CD14-positive monocyte (primary cell): ENCODE results near the gene TMTC1. TPM values are rescaled to one million over a fixed set of nuclear protein-coding genes. Genes with fewer than 3 reads are reported as not detected.

Experiments
- DNase-seq, 3 donors: peaks; one replicate each; pipeline ENCODE4 v3.0.0-alpha.2; 2011 to 2022
- H2AFZ ChIP-seq: 2 replicates; pipeline ENCODE4 v1.6.0; 2012; ENCODE audit warnings: mild to moderate bottlenecking, low read depth, low read length, inconsistent platforms; ENCODE audit not compliant: insufficient read depth, poor library complexity, severe bottlenecking
- H3K27ac ChIP-seq, 2 donors: 1 replicate in 1 of 2; 2 replicates in 1 of 2; pipeline ENCODE4 v1.5.1; 2012 to 2013; ENCODE audit warnings: low read length in 2 of 2, control low read depth in 1 of 2, inconsistent platforms in 1 of 2, low read depth in 1 of 2, mild to moderate bottlenecking in 1 of 2
- H3K27me3 ChIP-seq, 2 donors: one replicate each; pipeline versions ENCODE4 v1.6.0 to v1.6.1; 2011 to 2013; ENCODE audit warnings: low read length in 2 of 2; ENCODE audit not compliant: control insufficient read depth in 2 of 2, insufficient read depth in 2 of 2
- H3K36me3 ChIP-seq, 2 donors: replicated peaks in 1 of 2; 1 replicate in 1 of 2; 2 replicates in 1 of 2; pipeline versions ENCODE4 v1.5.1 to v1.6.1; 2012 to 2013; ENCODE audit warnings: low read length in 2 of 2, control low read depth in 1 of 2, inconsistent platforms in 1 of 2, mild to moderate bottlenecking in 1 of 2; ENCODE audit not compliant: insufficient read depth in 2 of 2, control insufficient read depth in 1 of 2
- H3K4me1 ChIP-seq, 2 donors: 1 replicate in 1 of 2; 2 replicates in 1 of 2; pipeline versions ENCODE4 v1.5.1 to v1.6.1; 2012 to 2013; ENCODE audit warnings: low read length in 2 of 2, control low read depth in 1 of 2, inconsistent platforms in 1 of 2, mild to moderate bottlenecking in 1 of 2, moderate library complexity in 1 of 2; ENCODE audit not compliant: insufficient read depth in 2 of 2, control insufficient read depth in 1 of 2
- H3K4me2 ChIP-seq: replicated peaks from 2 replicates; pipeline ENCODE3; 2012; ENCODE audit warnings: low read length, moderate library complexity, mild to moderate bottlenecking; ENCODE audit not compliant: poor library complexity, severe bottlenecking; ENCODE audit errors: extremely low read depth
- H3K4me3 ChIP-seq, 3 experiments: fragments of 200-600 bp in 1 of 3; sonication (generic) in 1 of 3; replicated peaks in 1 of 3; 1 replicate in 2 of 3; 2 replicates in 1 of 3; pipeline ENCODE4 v1.5.1; 2011 to 2013; ENCODE audit warnings: low read length in 3 of 3, mild to moderate bottlenecking in 3 of 3, control low read depth in 2 of 3, low read depth in 2 of 3, inconsistent platforms in 1 of 3, moderate library complexity in 1 of 3
- H3K79me2 ChIP-seq: 2 replicates; pipeline ENCODE4 v1.6.0; 2012; ENCODE audit warnings: mild to moderate bottlenecking, control low read depth, inconsistent platforms, low read length, moderate library complexity; ENCODE audit not compliant: insufficient read depth
- H3K9ac ChIP-seq: 2 replicates; pipeline ENCODE4 v1.6.0; 2017; ENCODE audit warnings: low read length, mild to moderate bottlenecking; ENCODE audit not compliant: insufficient read depth, poor library complexity, severe bottlenecking
- H3K9me3 ChIP-seq, 2 donors: replicated peaks in 1 of 2; 1 replicate in 1 of 2; 2 replicates in 1 of 2; pipeline versions ENCODE4 v1.5.1 to v1.6.1; 2012 to 2013; ENCODE audit warnings: low read length in 2 of 2, control low read depth in 1 of 2; ENCODE audit not compliant: control insufficient read depth in 1 of 2, insufficient read depth in 1 of 2
- H4K20me1 ChIP-seq: 2 replicates; pipeline ENCODE4 v1.6.0; 2012; ENCODE audit warnings: mild to moderate bottlenecking, low read length, control low read depth, moderate library complexity; ENCODE audit not compliant: insufficient read depth
- H3K27ac Mint-ChIP-seq, 7 donors: one replicate each; pipeline ENCODE4 v1.8.0; 2020; ENCODE audit warnings: mild to moderate bottlenecking in 7 of 7, mixed read lengths in 7 of 7, moderate library complexity in 6 of 7, inconsistent platforms in 2 of 7
- H3K27me3 Mint-ChIP-seq, 3 donors: one replicate each; pipeline ENCODE4 v1.8.0; 2021 to 2022; ENCODE audit warnings: low read depth in 3 of 3, mild to moderate bottlenecking in 3 of 3, mixed read lengths in 3 of 3, moderate library complexity in 3 of 3, inconsistent platforms in 1 of 3
- H3K36me3 Mint-ChIP-seq, 2 donors: one replicate each; pipeline ENCODE4 v1.8.0; 2020; ENCODE audit warnings: mixed read lengths in 2 of 2, inconsistent platforms in 1 of 2, mild to moderate bottlenecking in 1 of 2
- H3K4me1 Mint-ChIP-seq: one replicate; pipeline ENCODE4 v1.8.0; 2020; ENCODE audit warnings: mild to moderate bottlenecking, mixed read lengths
- H3K4me3 Mint-ChIP-seq, 2 donors: one replicate each; pipeline ENCODE4 v1.8.0; 2020; ENCODE audit warnings: mild to moderate bottlenecking in 2 of 2, mixed read lengths in 2 of 2, moderate library complexity in 1 of 2
- H3K9me3 Mint-ChIP-seq, 7 donors: one replicate each; pipeline ENCODE4 v1.8.0; 2020 to 2022; ENCODE audit warnings: mixed read lengths in 7 of 7, mild to moderate bottlenecking in 6 of 7, moderate library complexity in 6 of 7, inconsistent platforms in 2 of 7
- WGBS: methylation state at CpG from one replicate; pipeline ENCODE4 v1.1.5; 2013; ENCODE audit warnings: missing lambda C conversion rate; ENCODE audit not compliant: insufficient coverage; 5-methylcytosine and 5-hydroxymethylcytosine counted together
- intact Hi-C, 2 donors: fragments of 100-400 bp; cut with micrococcal nuclease; formaldehyde crosslinking; loops; one replicate each; pipeline versions ENCODE4 v1.15.0 to v1.15.1; 2023
- polyA plus RNA-seq, 3 donors: library from polyadenylated mRNA; depleted of rRNA in 1 of 3; unstranded in 2 of 3; stranded (reverse) in 1 of 3; fragments of 300-500 nt in 2 of 3; fragments of >200 nt in 1 of 3; fragmentation: Illumina TruSeq in 2 of 3; gene quantifications; 1 replicate in 2 of 3; 2 replicates in 1 of 3; pipeline ENCODE4 v1.2.3, GENCODE V29; 2012 to 2021
- TF ChIP-seq, protein P1 (sequence below): fragments of 200-600 bp; IDR thresholded peaks from one replicate; pipeline ENCODE4 v1.8.0; 2022; ENCODE audit warnings: antibody characterized with exemption, mild to moderate bottlenecking

Gene TMTC1
- polyA plus RNA-seq, 3 donors, result 0.57 to 5.6 (median 2.1) TPM

- TF ChIP-seq, protein P1, sequence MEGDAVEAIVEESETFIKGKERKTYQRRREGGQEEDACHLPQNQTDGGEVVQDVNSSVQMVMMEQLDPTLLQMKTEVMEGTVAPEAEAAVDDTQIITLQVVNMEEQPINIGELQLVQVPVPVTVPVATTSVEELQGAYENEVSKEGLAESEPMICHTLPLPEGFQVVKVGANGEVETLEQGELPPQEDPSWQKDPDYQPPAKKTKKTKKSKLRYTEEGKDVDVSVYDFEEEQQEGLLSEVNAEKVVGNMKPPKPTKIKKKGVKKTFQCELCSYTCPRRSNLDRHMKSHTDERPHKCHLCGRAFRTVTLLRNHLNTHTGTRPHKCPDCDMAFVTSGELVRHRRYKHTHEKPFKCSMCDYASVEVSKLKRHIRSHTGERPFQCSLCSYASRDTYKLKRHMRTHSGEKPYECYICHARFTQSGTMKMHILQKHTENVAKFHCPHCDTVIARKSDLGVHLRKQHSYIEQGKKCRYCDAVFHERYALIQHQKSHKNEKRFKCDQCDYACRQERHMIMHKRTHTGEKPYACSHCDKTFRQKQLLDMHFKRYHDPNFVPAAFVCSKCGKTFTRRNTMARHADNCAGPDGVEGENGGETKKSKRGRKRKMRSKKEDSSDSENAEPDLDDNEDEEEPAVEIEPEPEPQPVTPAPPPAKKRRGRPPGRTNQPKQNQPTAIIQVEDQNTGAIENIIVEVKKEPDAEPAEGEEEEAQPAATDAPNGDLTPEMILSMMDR, result no peak
- DNase-seq, result no peak
- Mint-ChIP-seq H3K27me3 (peaks cover 2 to 3% (median 2%) of the 10 kb centered on the region in 3 donors), H3K27ac (no peak overlapping the region), H3K36me3 (peaks cover 0 to 34% of the 10 kb centered on the region in 2 donors), H3K4me3 (no peak overlapping the region), H3K9me3 (peaks cover 0 to 2% (median 1%) of the 10 kb centered on the region in 7 donors), H3K4me1 (peaks cover 5% of the 10 kb centered on the region)
- H3K36me3 ChIP-seq, result no peaks in the 10 kb centered on the region
- intact Hi-C loops, result no loop called here
- peaks cover 0 to 5% of the 10 kb centered on the region in 2 donors for H3K9me3 ChIP-seq
- no peaks in the 10 kb centered on the region for H3K27me3 ChIP-seq
- no CpG with 5 or more reads among the region's 4 CpGs for WGBS
- no peak overlapping the region for H2AFZ ChIP-seq
- H3K79me2 ChIP-seq, result no peaks in the 10 kb centered on the region
- no peak overlapping the region for H3K27ac ChIP-seq
- no peaks in the 10 kb centered on the region for H4K20me1 ChIP-seq
- no peak overlapping the region for H3K4me2 ChIP-seq
- peaks cover 0 to 5% of the 10 kb centered on the region in 2 donors for H3K4me1 ChIP-seq
- no peak overlapping the region for H3K9ac ChIP-seq
- H3K4me3 ChIP-seq, result no peak overlapping the region
Observed at GRCh38 chr12:29737644-29738043, 46.1 kb downstream of the TMTC1 start.

DNA sequence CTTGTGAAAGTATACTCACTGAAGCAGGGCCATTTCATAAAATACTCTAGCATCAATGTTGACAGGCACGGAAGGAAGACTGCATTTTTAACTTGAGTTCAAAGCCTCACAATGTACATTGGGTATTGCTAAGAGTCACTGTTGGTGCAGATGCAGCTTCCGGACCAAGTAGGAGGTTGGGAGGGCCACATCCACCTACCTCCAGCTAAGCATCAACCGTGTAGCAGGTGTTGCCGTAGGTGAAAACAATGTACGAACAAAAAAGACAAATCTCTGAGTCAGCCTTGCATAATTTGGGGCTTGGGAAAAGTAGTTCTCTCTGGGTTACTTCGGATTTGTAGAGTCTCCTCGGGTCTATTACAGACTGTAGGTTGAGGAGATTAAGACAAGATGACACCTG is 48.1 kb downstream of the TMTC1 start:
- peaks cover 0 to 5% of the 10 kb centered on the region in 2 donors for H3K9me3 ChIP-seq
- Mint-ChIP-seq H3K4me3 (no peak overlapping the region), H3K9me3 (peaks cover 0 to 2% (median 1%) of the 10 kb centered on the region in 7 donors), H3K4me1 (peaks cover 5% of the 10 kb centered on the region), H3K27me3 (peaks cover 2 to 4% (median 3%) of the 10 kb centered on the region in 3 donors), H3K36me3 (peaks cover 0 to 37% of the 10 kb centered on the region in 2 donors), H3K27ac (no peak overlapping the region)
- H3K4me2 ChIP-seq, result no peak overlapping the region
- no peaks in the 10 kb centered on the region for H3K79me2 ChIP-seq
- intact Hi-C loops, result no loop called here
- peaks cover 0 to 5% of the 10 kb centered on the region in 2 donors for H3K4me1 ChIP-seq
- H2AFZ ChIP-seq, result no peak overlapping the region
- WGBS, result 92% methylated on average over 2 of the region's 7 CpGs
- no peak overlapping the region for H3K4me3 ChIP-seq
- no peaks in the 10 kb centered on the region for H4K20me1 ChIP-seq
- H3K27ac ChIP-seq, result no peak overlapping the region
- no peaks in the 10 kb centered on the region for H3K36me3 ChIP-seq
- TF ChIP-seq, protein P1, result no peak
- no peak overlapping the region for H3K9ac ChIP-seq
- no peaks in the 10 kb centered on the region for H3K27me3 ChIP-seq
- DNase-seq, result no peak
